HG02981 (cell line): ENCODE results near the gene LILRB1.
"Not testable (repeated sequence)": the region's sequence is repeated elsewhere in the genome, so short reads cannot be mapped to it uniquely, and the experiment has no call there.

ENCODE experiments used
- ATAC-seq: cut with Tn5 transposase; IDR thresholded peaks from one replicate; pipeline ENCODE4 v1.9.1; 2021; ENCODE audit warnings: mild to moderate bottlenecking, moderate library complexity; ENCODE audit not compliant: unreplicated experiment

LILRB1 gene

DNA sequence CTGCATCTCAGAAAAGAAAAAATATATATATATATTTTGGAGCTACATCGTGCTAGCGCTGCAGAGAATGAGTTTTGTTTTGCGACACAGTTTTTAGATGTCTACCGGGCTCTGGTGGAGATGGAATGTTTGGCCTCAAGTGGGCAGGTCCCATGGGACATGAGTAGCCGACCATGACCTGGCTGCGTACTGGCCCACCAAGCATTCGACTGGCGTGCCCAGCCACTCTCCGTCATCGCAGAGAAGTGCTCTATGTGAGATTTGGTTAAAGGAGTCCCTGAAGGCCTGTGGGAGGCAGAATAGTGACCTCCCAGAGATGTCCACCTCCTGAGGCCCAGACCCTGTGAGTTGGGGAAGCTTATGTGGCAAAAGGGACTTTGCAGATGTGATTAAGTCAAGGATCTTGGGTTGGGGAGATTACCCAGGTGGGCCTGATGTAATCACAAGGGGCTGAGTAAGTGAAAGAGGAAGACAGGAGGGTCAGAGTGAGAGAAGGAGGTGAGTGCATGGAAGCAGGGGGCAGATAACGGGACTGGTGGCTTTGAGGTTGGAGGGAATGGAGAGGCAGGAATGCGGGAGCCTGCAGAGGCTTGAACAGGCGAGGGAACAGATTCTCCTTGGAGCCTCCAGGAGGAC lies 31.7 kb downstream of the LILRB1 start:
- ATAC-seq = no peak

DNA sequence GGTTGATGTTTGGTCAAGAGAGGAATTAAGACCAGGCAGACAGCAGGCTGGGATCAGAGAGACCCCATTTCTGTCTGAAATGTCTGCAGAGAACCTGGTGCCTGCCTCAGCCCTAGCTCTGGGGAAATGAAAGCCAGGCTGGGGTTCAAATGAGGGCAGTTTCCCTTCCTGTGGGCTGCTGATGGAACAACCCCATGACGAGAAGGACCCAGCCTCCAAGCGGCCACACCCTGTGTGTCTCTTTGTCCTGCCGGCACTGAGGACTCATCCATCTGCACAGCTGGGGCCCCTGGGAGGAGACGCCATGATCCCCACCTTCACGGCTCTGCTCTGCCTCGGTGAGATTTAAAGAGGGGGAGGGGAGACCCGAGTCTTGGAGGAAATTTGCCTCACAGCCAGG lies 32.4 kb downstream of the LILRB1 start, which contains the start of gene LILRB4:
Gene LILRB4 (plus strand): TSS at position 256 of the 400 bp plus-strand sequence. CDS start 49 bp downstream, at position 305.
- no peak for ATAC-seq

DNA sequence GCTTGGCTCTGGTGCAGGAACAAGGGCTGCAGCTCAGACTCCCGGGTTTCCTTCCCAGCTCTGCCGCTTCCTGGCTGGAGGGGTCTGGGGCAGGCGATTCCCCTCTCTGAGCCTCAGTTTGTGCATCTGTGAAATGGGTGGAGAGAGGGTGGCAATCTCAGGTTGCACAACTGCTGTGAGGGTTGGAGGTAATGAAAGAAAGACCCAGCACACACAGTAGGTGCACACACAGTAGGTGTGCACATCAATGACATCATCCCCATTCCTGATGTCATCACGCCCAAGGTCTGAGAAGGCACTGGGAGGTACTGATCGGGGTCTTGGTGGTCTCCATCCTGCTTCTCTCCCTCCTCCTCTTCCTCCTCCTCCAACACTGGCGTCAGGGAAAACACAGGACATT lies 35.2 kb downstream of the LILRB1 start:
- no peak for ATAC-seq

DNA sequence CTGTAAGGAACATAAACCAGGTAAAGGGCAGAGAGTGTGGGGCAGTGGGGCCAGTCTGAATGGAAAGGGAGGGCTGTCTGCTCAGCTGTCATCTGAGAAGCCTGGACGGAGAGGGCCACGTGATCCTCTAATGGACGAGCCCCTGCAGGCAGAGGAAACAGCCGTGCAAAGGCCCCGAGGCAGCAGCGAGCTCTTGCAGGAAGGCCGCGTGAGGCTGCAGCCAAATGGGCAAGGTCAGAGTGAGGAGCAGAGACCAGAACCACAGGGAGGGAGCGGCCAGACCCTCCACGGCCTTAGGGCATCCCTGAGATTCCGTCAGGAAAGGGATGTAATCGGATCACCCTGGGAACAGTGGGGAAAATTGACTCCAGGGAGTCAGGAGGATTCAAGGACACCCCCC lies 36.9 kb downstream of the LILRB1 start:
- ATAC-seq = no peak

DNA sequence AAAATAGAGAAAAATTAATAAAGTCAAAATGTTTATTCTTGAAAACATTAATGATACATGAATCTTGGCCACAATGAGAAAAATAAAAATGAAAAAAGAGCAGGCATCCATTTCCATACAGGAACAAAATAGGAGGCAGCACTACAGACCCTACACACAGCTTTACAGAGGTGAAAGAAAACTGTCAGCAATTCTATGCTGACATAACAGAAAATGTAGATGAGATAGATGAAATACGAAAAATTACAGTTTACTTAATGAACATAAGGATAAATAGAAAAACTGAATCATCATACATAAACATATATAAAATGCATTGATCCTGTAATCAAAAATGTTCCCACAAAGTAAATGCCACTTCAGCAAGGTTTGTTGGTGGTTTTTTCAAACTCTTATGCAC lies 38.1 kb downstream of the LILRB1 start:
- no peak for ATAC-seq

GRCh38 chr19:54670576-54671357 lies 40.5 kb downstream of the LILRB1 start:
- no peak for ATAC-seq

GRCh38 chr19:54673222-54673621 lies 42.9 kb downstream of the LILRB1 start:
- ATAC-seq = no peak

- ATAC-seq = no peak
Observed at GRCh38 chr19:54674021-54674617, 43.8 kb downstream of the LILRB1 start.

- ATAC-seq = not testable (repeated sequence)
Observed at GRCh38 chr19:54676210-54676834, 46.0 kb downstream of the LILRB1 start.

- ATAC-seq = no peak
Observed at GRCh38 chr19:54677217-54677616, 46.9 kb downstream of the LILRB1 start.

DNA sequence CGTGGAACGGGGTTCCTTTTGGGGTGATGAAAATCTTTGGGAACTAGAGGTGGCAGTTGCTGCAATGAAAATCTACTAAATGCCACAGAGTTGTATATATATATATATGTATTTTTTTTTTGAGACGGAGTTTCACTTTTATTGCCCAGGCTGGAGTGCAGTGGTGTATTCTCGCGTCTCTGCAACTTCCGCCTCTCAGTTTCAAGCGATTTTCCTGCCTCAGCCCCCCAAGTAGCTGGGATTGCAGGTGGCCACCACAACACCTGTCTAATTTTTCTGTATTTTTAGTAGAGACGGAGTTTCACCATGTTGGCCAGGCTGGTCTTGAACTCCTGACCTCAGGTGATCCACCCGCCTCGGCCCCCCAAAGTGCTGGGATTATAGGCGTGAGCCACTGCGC lies 51.3 kb downstream of the LILRB1 start:
- ATAC-seq = not testable (repeated sequence)

- ATAC-seq = no peak
Observed at GRCh38 chr19:54682306-54682856, 52.1 kb downstream of the LILRB1 start.

DNA sequence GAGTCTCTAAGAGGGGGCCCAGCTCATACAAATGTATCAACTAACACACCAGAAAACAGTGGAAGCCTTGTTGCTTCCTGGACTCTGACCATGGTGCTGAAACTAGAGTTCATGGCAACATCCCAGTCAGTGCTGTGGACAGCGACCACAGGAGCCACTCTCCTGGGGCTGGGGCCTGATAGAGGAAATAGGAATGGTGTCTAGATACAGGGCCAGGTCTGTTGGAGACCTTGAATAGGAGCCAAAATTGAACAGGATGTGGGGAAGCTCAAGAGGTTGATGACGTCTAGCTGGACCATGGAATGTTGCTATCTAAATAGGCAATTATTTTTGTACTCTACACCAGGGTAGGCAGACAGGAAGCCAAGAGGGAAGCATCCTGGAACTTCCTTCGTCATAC lies 54.2 kb downstream of the LILRB1 start:
- ATAC-seq = no peak
